ENCODE data around the gene SHB.

Gene SHB

GRCh38 chr9:37986001-37986400, 83.0 kb downstream of the SHB start:
- no peak for DNase-seq

GRCh38 chr9:37984672-37985611, 84.1 kb downstream of the SHB start:
- DNase-seq, result no peak

- no peak for DNase-seq
These were observed 84.8 kb downstream of the SHB start for GRCh38 chr9:37984278-37984671.

GRCh38 chr9:37983381-37984067, 85.5 kb downstream of the SHB start:
- no peak for DNase-seq

GRCh38 chr9:37979844-37980243, 89.2 kb downstream of the SHB start:
- DNase-seq, result no peak

GRCh38 chr9:37978983-37979382, 90.0 kb downstream of the SHB start:
- DNase-seq, result no peak

GRCh38 chr9:37978481-37978864, 90.6 kb downstream of the SHB start:
- DNase-seq, result no peak

GRCh38 chr9:37977851-37978480, 91.1 kb downstream of the SHB start:
- no peak for DNase-seq

- no peak for DNase-seq
These were observed 92.1 kb downstream of the SHB start for GRCh38 chr9:37976714-37977477.

GRCh38 chr9:37975639-37976038, 93.4 kb downstream of the SHB start:
- no peak for DNase-seq

GRCh38 chr9:37974506-37975173, 94.4 kb downstream of the SHB start:
- no peak for DNase-seq

- DNase-seq, result no peak
These were observed 96.6 kb downstream of the SHB start for GRCh38 chr9:37972351-37972848.

- DNase-seq, result no peak
These were observed 97.3 kb downstream of the SHB start for GRCh38 chr9:37971691-37972090.

GRCh38 chr9:37971108-37971459, 97.9 kb downstream of the SHB start:
- no peak for DNase-seq

- no peak for DNase-seq
These were observed 98.5 kb downstream of the SHB start for GRCh38 chr9:37970301-37971107.

- no peak for DNase-seq
These were observed 99.3 kb downstream of the SHB start for GRCh38 chr9:37969558-37970300.

- DNase-seq, result no peak
These were observed 99.9 kb downstream of the SHB start for GRCh38 chr9:37969130-37969529.

GRCh38 chr9:37968228-37968701, 100.8 kb downstream of the SHB start:
- DNase-seq, result peak in 1 of 2 donors; percentile 8

GRCh38 chr9:37967761-37968080, 101.3 kb downstream of the SHB start:
- DNase-seq, result no peak

- DNase-seq, result no peak
These were observed 101.8 kb downstream of the SHB start for GRCh38 chr9:37967014-37967760.
